ENCODE measurements around the gene HERC4.
"Not testable (repeated sequence)": the region's sequence is repeated elsewhere in the genome, so short reads cannot be mapped to it uniquely, and the experiment has no call there.

The HERC4 gene

GRCh38 chr10:67884313-67884841, 190.7 kb downstream of the HERC4 start, which contains the start of gene SIRT1:
Gene SIRT1 (plus strand): TSS chr10:67884656. CDS start chr10:67884722, 66 bp downstream.
- peak; percentile 87 for DNase-seq (ENCODE audit: low read depth, low spot score)

- DNase-seq (ENCODE audit: low read depth, low spot score) = no peak
Observed at GRCh38 chr10:67883710-67884312, 191.3 kb downstream of the HERC4 start.

- no peak for DNase-seq (ENCODE audit: low read depth, low spot score)
Observed at GRCh38 chr10:67878133-67878532, 196.9 kb downstream of the HERC4 start.

- not testable (repeated sequence) for DNase-seq (ENCODE audit: low read depth, low spot score)
Observed at GRCh38 chr10:67877421-67877820, 197.7 kb downstream of the HERC4 start.

- DNase-seq (ENCODE audit: low read depth, low spot score) = no peak
Observed at GRCh38 chr10:67875340-67876238, 199.5 kb downstream of the HERC4 start.
